Activated CD4-positive, alpha-beta T cell treated with anti-CD3 and anti-CD28 coated beads for 36 hours (primary cell): ENCODE results near the gene NOL4L. TPM values are rescaled to one million over a fixed set of nuclear protein-coding genes. Genes with fewer than 3 reads are reported as not detected.
A peak's percentile ranks its signal among the peaks of the same experiment; 100 is the strongest.

Experiments used
- ATAC-seq: fragments of 200-7000 bp; cut with Tn5 transposase; one replicate; pipeline ENCODE4 v1.10.0; 2021; ENCODE audit warnings: mild to moderate bottlenecking, moderate library complexity
- CTCF ChIA-PET: fragments of 350-600 bp; sonication (Branson Sonifier 250); formaldehyde crosslinking; loops from one replicate; lab custom pipeline; 2021; ENCODE audit warnings: antibody characterized with exemption; lab: Charles Lee
- POLR2A ChIA-PET: fragments of 350-600 bp; sonication (Branson Sonifier 250); formaldehyde crosslinking; loops from one replicate; lab custom pipeline; 2021; ENCODE audit warnings: antibody characterized with exemption, inconsistent platforms; lab: Charles Lee
- DNase-seq: peaks from one replicate; pipeline ENCODE4 v3.0.0-alpha.2; 2020
- H3K27ac Mint-ChIP-seq: one replicate; pipeline ENCODE4 v1.8.0; 2021; ENCODE audit warnings: mixed read lengths
- H3K27me3 Mint-ChIP-seq: one replicate; pipeline ENCODE4 v1.8.0; 2021; ENCODE audit warnings: mixed read lengths
- H3K36me3 Mint-ChIP-seq: one replicate; pipeline ENCODE4 v1.8.0; 2021; ENCODE audit warnings: low read depth, mixed read lengths
- H3K4me1 Mint-ChIP-seq: one replicate; pipeline ENCODE4 v1.8.0; 2021; ENCODE audit warnings: mixed read lengths
- H3K4me3 Mint-ChIP-seq: one replicate; pipeline ENCODE4 v1.8.0; 2021; ENCODE audit warnings: mild to moderate bottlenecking, moderate library complexity, mixed read lengths
- H3K9me3 Mint-ChIP-seq: one replicate; pipeline ENCODE4 v1.8.0; 2021; ENCODE audit warnings: low read depth, mixed read lengths
- intact Hi-C, 2 experiments: fragments of 100-400 bp; cut with DNase I in 1 of 2; cut with micrococcal nuclease in 1 of 2; formaldehyde crosslinking; loops; one replicate each; pipeline versions ENCODE4 v1.14.2 to v1.15.1; 2022 to 2024; cut with DNase I, micrococcal nuclease
- total RNA-seq, 2 experiments: library from RNA; stranded (reverse); gene quantifications; one replicate each; pipeline ENCODE4 v1.2.3, GENCODE V29; 2021

The NOL4L gene
- total RNA-seq, 2 experiments from 2014 or later = 17.3 to 22.0 TPM

DNA sequence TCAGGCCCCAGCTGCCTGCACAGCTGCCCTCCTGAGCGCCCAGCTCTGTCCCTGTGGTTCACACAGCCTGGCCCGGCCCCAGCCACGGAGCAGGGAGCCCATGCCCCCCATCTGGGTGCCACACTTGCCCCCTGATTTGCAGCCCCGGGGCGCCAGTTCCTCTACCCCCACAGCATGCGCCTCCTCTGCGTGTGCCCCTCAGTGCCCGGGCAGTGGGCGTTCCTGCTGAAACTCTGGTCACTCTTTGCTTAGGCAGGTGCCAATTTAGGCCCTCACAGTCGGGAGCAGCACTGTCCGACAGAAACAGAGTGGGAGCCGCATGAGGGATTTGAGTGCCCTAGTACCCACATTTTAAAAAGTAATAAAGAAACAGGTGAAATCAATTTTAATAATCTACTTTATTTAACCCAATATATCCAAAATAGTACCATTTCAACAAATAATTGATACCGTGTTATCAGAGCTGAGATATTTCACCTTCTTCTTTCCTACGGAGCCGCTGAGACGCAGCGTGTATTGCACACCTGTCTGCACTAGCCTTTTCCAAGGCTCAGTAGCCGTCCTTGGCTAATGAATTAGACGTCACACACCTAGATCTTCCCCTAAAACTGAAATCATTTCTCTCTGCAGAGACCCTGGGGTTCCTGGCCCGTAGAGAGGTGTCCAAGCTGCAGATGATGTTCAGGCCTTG is 120.6 kb downstream of the NOL4L start:
- no peaks in the 10 kb centered on the region for H3K36me3 Mint-ChIP-seq
- CTCF ChIA-PET = no interaction called here
- POLR2A ChIA-PET = no interaction called here
- H3K4me1 Mint-ChIP-seq = no peaks in the 10 kb centered on the region
- no peak for ATAC-seq
- no peak overlapping the region for H3K4me3 Mint-ChIP-seq
- intact Hi-C loops = no loop called here
- no peaks in the 10 kb centered on the region for H3K9me3 Mint-ChIP-seq
- H3K27me3 Mint-ChIP-seq = no peaks in the 10 kb centered on the region
- no peak for DNase-seq
- H3K27ac Mint-ChIP-seq = no peak overlapping the region

DNA sequence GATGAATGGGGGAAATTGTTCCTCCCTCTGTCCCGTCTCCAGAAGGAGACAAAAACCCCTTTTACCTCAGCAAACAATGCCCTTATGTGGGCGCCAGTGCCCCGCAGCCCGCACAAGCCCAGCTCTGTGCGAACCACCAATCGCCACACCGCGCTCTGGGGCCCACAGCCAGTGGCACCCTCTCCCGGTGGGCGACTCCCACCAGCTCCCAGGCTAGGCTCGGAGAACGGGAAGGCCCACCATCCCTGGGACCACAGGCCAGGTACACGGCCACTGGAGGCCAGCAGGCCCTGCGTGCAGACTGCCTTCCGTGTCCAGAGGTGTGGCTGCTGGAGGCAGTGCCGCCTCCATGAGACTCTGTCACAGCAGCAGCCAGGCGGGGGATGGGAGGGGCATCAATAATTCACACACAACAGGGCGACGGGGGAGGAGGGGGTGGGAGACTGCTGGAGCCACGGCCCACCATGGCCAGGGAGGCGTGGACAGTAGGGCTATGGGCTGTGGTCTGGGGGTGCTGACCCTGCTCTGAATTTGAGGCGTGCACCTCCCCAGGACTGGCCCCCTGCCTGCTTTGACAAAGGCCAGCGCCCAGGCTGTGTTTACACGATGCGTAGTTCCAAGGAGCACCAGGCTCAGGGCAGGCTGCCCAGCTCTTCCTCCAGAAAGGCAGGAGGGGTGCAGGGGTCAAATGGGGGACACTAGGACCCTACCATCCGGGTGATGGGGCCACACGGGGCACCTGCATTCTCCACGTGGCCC is 121.3 kb downstream of the NOL4L start:
- intact Hi-C loops = no loop called here
- Mint-ChIP-seq H3K9me3 (no peaks in the 10 kb centered on the region), H3K36me3 (no peaks in the 10 kb centered on the region), H3K4me3 (no peak overlapping the region), H3K27ac (no peak overlapping the region), H3K27me3 (no peaks in the 10 kb centered on the region), H3K4me1 (no peaks in the 10 kb centered on the region)
- ChIA-PET POLR2A (no interaction called here), CTCF (no interaction called here)
- ATAC-seq (no peak), DNase-seq (no peak)

DNA sequence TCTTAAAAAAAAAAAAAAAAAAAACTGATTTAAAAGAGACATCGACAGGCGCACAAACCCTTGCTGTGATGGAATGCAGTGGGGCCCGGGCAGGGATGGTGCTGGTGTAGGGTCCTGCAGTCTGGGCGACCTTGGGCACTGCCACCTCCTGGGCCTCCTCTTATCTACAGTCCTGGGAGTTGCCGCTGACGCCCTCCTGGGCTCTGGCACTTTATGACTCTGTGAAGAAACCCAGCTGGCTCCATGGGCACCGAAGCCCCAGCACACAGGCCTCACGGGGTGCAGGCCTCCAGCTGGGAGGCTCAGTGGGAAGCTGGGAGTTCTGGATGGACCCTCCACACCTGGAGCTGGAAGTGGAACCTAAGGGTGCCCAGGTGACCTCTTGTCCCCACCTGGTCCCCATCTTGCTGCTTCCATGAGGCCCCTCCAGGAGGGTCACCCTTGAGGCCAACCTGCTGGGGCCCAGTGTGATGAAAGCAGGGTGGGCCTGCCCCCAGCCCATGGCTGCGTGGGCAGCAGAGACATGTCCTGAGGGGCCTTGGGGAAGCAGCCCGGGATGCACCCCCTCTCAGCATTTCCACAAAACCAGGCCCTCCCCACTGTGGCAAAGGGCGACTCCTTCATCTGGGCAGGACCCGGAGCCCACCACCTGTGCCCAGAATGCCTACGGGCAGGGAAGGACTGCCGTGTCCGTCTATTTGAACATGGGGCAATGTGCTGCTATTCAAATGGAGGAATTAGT is 122.1 kb downstream of the NOL4L start:
- intact Hi-C loops = no loop called here
- no peak for DNase-seq
- H3K27ac Mint-ChIP-seq = no peak overlapping the region
- no peaks in the 10 kb centered on the region for H3K4me1 Mint-ChIP-seq
- no peaks in the 10 kb centered on the region for H3K9me3 Mint-ChIP-seq
- ATAC-seq = no peak
- H3K4me3 Mint-ChIP-seq = no peak overlapping the region
- H3K36me3 Mint-ChIP-seq = no peaks in the 10 kb centered on the region
- no peaks in the 10 kb centered on the region for H3K27me3 Mint-ChIP-seq
- ChIA-PET POLR2A (no interaction called here), CTCF (no interaction called here)

DNA sequence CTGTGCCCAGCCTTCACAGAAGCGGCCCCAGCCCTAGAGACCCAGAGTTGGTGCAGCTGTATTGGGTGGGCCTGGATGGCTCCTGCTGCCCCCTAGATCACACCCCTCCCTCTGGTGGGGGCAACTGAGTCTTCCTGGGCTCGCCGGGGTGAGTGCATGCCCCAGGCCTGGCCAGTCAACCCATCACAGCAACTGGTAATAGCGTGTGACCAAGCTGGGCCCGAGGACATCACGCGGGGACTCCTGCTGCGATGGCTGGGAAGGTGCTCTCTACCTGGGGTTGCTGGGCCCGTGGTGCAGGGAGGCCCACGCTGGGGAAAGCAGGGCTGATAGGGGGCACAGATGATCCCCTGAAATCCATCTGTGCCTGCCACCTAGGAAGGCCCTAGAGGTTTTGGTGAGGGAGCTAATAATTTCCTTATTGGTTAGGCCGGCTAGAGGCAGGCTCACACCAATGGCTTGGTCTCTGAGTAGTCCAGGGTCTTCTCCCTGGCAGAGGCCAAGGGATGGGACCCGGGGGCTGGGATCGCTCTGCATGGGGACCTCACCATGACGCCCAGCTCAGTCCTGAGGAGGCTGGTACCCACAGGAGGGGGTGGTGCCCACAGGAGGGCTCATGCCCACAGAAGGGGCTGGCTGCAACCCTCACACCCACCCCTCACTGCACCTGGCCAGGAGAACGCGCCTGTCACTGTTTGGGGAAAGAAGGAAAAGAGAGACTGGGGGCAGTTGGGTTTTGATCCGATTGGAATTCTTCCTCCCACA is 123.1 kb downstream of the NOL4L start:
- Mint-ChIP-seq H3K27me3 (no peaks in the 10 kb centered on the region), H3K9me3 (no peaks in the 10 kb centered on the region), H3K4me1 (no peaks in the 10 kb centered on the region), H3K4me3 (no peak overlapping the region), H3K36me3 (no peaks in the 10 kb centered on the region), H3K27ac (no peak overlapping the region)
- ChIA-PET POLR2A (interaction anchor here (0.7 kb wide), 1 partner anchor 9 kb away, joined by 3 read pairs; no protein-coding TSS in a partner anchor), CTCF (interaction anchor here (0.6 kb wide), 1 partner anchor 42 kb away, joined by 3 read pairs; no protein-coding TSS in a partner anchor)
- intact Hi-C loops = no loop called here
- ATAC-seq (no peak), DNase-seq (no peak)

DNA sequence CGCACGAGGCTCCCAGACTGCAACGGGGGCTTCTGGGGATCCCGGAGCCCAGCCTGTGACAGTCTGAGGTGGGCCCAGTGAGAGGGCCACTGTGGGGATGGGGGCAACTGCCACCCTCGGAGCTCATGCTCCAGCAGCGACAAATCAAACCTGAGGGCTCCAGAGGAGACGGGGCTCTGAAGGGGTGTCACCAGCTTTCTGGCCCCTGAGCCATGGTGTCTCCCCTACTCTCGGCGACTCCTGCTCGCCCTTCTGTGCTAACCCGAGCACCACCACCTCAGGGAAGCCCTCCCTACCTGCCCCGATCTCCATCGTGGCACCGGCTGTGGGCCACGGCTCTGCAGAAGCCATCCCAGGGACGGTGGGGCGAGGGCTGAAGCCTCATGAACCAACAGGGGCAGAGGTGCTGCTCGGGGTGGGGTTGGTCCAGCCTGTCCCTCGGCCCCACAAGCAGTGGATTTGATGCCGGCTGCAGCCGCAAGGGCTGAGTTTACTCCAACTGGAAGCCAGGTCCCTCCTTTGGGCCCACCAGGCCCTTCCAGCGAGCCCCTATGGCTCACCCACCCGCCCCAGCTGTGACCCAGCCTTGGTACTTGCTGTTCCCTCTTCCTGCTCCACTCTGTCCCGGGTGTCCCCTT is 124.3 kb downstream of the NOL4L start:
- Mint-ChIP-seq H3K27ac (no peak overlapping the region), H3K27me3 (no peaks in the 10 kb centered on the region), H3K4me3 (no peak overlapping the region), H3K4me1 (no peaks in the 10 kb centered on the region), H3K9me3 (no peaks in the 10 kb centered on the region), H3K36me3 (no peaks in the 10 kb centered on the region)
- ATAC-seq (no peak), DNase-seq (no peak)
- intact Hi-C loops = no loop called here
- POLR2A ChIA-PET = no interaction called here
- CTCF ChIA-PET = interaction anchor here (0.6 kb wide), 1 partner anchor 41 kb away, joined by 3 read pairs; no protein-coding TSS in a partner anchor

DNA sequence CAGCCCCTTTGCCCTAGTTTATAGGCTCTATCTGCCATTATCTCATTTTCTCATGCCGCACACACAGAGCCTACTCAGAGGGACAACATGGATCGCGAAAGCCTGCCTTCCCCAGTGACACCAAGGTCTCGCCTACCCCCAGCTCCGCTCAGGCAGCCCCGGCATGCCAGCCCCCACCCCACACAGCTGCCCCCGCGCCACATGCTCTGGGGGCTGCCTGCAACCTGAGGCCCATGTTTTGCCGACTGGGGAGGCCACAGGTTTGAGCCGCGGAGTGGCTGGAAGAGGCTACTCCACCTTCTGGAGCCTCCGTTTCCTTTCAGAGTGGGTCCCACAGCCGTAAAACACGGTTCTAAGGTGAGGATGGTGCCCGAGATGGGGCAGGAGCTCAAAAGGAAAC is 124.9 kb downstream of the NOL4L start:
- intact Hi-C loops = no loop called here
- Mint-ChIP-seq H3K27me3 (no peaks in the 10 kb centered on the region), H3K27ac (no peak overlapping the region), H3K4me1 (no peaks in the 10 kb centered on the region), H3K9me3 (no peaks in the 10 kb centered on the region), H3K4me3 (no peak overlapping the region), H3K36me3 (no peaks in the 10 kb centered on the region)
- POLR2A ChIA-PET = no interaction called here
- CTCF ChIA-PET = no interaction called here
- no peak for ATAC-seq
- no peak for DNase-seq

DNA sequence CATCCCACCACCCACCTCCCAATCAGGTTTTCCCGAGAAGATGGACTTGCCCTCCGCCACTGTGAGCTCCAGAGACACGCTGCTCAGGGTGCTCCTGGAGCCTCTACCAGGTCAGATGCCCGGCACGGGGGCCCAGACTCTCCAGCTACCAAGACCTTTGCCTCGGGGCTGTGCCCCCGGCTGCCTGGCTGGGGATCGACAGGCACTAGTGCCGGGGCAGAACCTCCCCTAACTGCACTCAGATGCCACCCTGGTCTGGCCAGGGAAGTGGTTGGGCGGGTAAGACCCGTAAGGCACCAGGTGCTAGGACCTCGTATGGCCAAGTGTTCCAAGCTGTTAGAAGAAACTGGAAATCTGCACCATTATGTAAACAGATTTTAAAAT is 126.3 kb downstream of the NOL4L start:
- H3K36me3 Mint-ChIP-seq = no peaks in the 10 kb centered on the region
- ChIA-PET CTCF (interaction anchor here (1.1 kb wide), 1 partner anchor 15 kb away, joined by 3 read pairs; no protein-coding TSS in a partner anchor), POLR2A (interaction anchor here (0.6 kb wide), 1 partner anchor 254 kb away, joined by 3 read pairs; no protein-coding TSS in a partner anchor)
- H3K27ac Mint-ChIP-seq = no peak overlapping the region
- no peak overlapping the region for H3K4me3 Mint-ChIP-seq
- ATAC-seq = no peak
- no peaks in the 10 kb centered on the region for H3K27me3 Mint-ChIP-seq
- no peaks in the 10 kb centered on the region for H3K4me1 Mint-ChIP-seq
- no peaks in the 10 kb centered on the region for H3K9me3 Mint-ChIP-seq
- DNase-seq = no peak
- intact Hi-C loops = no loop called here

DNA sequence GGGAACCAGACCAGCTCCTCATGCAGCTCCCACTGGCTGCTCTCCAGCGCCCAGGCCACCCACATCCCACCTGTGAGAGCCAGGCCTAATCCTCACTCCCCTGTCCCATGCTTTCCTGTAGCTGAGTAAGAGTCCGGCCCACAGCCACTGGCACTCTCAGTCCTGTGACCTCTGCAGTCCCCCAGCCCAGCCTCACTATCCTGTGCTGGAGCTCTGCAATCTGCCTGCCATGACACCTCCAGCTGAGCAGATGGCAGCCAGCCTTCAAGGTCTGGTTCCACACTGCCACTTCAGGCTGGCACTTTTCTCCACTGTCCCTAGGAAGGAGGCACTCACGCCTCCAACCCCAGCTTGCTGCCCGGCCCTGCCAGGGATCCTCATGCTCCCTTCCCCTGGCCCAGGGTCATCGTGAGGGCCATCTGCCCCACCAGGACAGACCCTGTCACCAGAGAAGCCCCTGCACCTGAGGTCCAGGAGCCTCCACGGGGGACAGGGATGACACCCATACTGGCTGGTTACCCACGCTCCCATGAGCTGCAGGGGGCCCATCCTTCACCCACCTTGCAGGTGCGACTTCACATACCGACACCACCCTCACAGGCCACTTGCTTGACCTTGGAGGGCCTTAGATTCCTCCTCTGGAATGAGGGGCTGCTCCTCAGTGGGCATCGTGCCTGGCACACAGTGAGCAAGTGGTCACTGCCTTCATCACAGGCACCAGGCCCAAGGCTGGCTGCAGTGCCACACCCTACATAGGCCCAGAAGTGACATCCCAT is 126.9 kb downstream of the NOL4L start:
- Mint-ChIP-seq H3K4me1 (no peaks in the 10 kb centered on the region), H3K4me3 (no peak overlapping the region), H3K27ac (peak overlapping the region; percentile 4), H3K36me3 (no peaks in the 10 kb centered on the region), H3K9me3 (no peaks in the 10 kb centered on the region), H3K27me3 (no peaks in the 10 kb centered on the region)
- POLR2A ChIA-PET = no interaction called here
- intact Hi-C loops = no loop called here
- no peak for DNase-seq
- ATAC-seq = no peak
- CTCF ChIA-PET = interaction anchor here (0.6 to 1.1 kb wide), 2 partner anchors 15 to 88 kb away, joined by 3 read pairs; no protein-coding TSS in a partner anchor

DNA sequence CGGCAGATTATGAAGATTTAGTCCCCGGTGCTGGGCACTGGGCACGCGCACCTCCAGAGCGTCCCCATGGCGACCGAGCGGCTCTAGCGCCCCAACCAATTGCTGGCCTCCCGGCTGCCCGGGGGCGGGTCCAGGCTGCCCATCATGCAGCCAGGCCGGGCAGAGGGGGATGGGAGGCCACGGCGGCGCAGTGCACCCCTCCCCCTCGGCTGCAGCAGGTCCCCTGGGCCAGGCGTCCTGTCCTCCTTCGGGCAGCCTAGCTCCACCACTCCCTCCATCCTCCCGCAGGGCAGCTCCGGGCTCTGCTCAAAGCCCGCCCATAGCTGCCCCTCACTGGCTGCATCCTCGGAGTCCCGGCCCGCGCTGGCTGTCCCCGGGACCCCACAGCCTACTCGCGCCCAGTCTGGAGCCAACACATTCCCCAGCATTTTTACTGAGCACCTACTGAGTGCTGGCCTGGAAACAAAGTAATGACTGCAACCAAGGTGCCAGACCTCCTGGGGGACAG is 127.6 kb downstream of the NOL4L start:
- no peaks in the 10 kb centered on the region for H3K4me1 Mint-ChIP-seq
- intact Hi-C loops = no loop called here
- no peak overlapping the region for H3K27ac Mint-ChIP-seq
- ChIA-PET CTCF (interaction anchor here (0.6 kb wide), 1 partner anchor 88 kb away, joined by 3 read pairs; no protein-coding TSS in a partner anchor), POLR2A (no interaction called here)
- no peak for DNase-seq
- no peak for ATAC-seq
- H3K36me3 Mint-ChIP-seq = no peaks in the 10 kb centered on the region
- H3K27me3 Mint-ChIP-seq = no peaks in the 10 kb centered on the region
- H3K9me3 Mint-ChIP-seq = no peaks in the 10 kb centered on the region
- H3K4me3 Mint-ChIP-seq = no peak overlapping the region

DNA sequence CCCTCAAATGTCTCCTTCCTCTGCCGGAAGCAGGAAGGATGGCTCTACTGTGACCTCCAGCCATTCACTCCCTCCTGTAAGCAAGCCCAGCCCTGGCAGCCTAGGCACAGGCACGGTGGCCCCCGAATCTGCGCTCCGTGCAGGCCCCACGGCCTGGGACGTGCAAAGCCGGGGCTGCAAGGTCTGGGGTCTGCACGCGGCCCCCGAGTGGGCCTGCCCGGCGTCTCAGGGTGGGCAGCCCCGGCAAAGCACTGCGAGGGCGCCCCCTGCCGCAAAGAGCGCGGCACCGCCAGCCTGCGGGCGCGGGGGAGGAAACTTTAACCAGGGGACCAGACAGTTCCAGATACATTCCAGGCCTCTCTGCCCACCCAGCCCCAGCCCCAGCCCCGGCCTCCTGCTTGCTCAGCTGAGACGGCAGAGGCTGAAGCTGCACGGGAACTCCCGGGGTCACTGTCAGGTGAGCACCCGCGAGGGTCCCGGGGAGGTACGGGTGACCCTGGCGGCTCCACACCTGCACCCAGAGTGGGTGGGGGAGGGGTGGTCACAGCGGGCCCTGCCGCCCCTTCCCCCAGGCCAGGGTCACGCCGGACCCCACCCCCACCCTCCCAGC is 128.2 kb downstream of the NOL4L start:
- Mint-ChIP-seq H3K4me3 (no peak overlapping the region), H3K9me3 (no peaks in the 10 kb centered on the region), H3K27ac (no peak overlapping the region), H3K4me1 (no peaks in the 10 kb centered on the region), H3K36me3 (no peaks in the 10 kb centered on the region), H3K27me3 (no peaks in the 10 kb centered on the region)
- peak; percentile 60 for ATAC-seq
- intact Hi-C loops = no loop called here
- ChIA-PET POLR2A (no interaction called here), CTCF (interaction anchor here (0.9 kb wide), 1 partner anchor 266 kb away, joined by 3 read pairs; no protein-coding TSS in a partner anchor)
- peak; percentile 56 for DNase-seq
